Activated gamma-delta T cell treated with anti-CD3 and anti-CD28 coated beads, Interleukin-2, amount 50 U/mL, for 16 hours (primary cell): ENCODE results near the gene ATP13A2.
"Not testable (repeated sequence)": the region's sequence is repeated elsewhere in the genome, so short reads cannot be mapped to it uniquely, and the experiment has no call there.

ENCODE experiments used
- DNase-seq: peaks from one replicate; pipeline ENCODE4 v3.0.0-alpha.2; 2020; ENCODE audit warnings: low read depth

The ATP13A2 gene

GRCh38 chr1:16961297-16962133 lies 50.2 kb downstream of the ATP13A2 start:
- DNase-seq, result no peak

- peak; percentile 48 for DNase-seq
These were observed 51.0 kb downstream of the ATP13A2 start for GRCh38 chr1:16960560-16961296.

DNA sequence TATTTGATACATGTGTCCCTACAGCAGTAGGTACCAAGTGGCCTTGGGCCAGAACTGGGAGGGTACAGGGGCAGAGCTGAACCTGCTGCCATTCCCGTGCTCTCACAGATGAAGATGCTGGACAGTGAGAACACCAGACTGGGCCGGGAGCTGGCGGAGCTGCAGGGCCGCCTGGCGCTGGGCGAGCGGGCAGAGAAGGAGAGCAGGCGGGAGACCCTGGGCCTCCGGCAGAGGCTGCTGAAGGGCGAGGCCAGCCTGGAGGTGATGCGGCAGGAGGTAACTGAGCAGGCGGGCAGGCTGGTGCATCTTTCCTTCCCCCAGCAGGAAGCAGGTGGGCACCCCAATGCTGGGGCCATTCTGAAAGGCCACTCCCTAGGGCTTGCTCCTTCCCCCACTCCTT lies 53.3 kb downstream of the ATP13A2 start:
- DNase-seq, result no peak

- no peak for DNase-seq
These were observed 54.0 kb downstream of the ATP13A2 start for GRCh38 chr1:16957731-16958130.

GRCh38 chr1:16956775-16957174 lies 55.0 kb downstream of the ATP13A2 start:
- DNase-seq, result no peak

DNA sequence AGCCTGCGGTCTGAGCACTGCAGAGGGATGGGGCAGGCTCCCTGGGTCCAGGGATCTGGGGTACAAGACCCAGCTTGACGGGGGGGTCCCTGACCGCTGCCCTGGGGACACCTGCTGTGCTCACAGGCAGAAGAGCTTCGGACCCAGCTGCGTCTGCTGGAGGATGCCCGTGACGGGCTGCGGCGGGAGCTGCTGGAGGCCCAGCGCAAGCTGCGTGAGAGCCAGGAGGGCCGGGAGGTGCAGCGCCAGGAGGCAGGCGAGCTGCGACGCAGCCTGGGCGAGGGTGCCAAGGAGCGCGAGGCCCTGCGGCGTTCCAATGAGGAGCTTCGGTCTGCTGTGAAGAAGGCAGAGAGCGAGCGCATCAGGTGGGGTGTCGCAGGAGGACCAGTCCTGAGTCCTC lies 56.5 kb downstream of the ATP13A2 start:
- no peak for DNase-seq

DNA sequence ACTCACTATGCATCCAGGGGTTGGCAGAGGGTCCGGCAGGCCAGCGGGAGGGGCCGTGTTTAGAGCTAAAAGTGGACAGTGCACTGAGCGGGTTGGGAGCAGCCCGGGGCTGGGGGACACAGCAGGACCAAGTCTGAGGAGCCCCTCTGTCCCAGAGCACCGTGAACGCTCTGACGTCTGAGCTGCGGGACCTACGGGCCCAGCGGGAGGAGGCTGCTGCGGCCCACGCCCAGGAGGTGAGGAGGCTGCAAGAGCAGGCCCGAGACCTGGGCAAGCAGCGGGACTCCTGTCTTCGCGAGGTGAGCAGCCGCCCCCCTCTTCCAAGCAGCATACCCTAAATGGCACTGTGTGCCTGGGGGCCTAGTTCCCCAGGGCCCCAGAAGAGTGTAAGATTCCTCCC lies 57.1 kb downstream of the ATP13A2 start:
- DNase-seq, result no peak

DNA sequence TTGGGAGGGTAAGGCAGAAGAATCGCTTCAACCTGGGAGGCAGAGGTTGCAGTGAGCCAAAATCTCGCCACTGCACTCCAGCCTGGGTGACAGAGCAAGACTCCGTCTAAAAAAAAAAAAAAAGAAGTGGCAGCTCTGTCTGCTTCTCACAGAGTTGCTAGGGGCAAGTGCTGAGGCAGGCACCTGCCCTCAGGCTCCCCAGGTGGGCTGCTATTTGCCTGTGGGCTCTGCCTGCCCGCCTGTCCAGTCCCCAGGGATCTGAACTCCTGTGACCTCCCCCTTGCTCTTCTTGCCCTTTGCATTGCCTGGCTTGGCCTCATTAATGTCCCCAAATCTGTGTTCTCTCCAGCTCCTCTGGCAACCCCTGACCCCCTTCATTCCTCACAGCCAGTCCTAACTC lies 59.4 kb downstream of the ATP13A2 start:
- DNase-seq, result not testable (repeated sequence)

DNA sequence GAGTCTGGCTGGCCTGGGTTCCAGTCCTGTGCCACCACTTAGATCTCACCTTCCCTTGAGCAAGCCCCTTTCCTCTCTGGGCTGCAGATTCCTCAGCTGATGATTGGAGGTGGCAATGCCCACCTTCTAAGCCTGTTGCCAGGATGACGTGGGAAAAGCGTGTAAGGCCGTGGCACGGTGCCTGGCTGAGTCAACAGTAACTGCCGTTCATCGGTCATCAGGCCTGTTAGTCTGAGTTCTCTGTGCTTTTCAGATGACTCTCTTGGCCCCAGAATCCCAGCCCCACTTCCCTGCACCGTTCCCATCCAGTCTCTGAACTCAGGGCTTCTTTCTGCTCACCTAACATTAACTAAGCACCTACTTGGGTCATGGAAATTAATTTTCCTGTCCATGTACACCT lies 62.7 kb downstream of the ATP13A2 start:
- not testable (repeated sequence) for DNase-seq

DNA sequence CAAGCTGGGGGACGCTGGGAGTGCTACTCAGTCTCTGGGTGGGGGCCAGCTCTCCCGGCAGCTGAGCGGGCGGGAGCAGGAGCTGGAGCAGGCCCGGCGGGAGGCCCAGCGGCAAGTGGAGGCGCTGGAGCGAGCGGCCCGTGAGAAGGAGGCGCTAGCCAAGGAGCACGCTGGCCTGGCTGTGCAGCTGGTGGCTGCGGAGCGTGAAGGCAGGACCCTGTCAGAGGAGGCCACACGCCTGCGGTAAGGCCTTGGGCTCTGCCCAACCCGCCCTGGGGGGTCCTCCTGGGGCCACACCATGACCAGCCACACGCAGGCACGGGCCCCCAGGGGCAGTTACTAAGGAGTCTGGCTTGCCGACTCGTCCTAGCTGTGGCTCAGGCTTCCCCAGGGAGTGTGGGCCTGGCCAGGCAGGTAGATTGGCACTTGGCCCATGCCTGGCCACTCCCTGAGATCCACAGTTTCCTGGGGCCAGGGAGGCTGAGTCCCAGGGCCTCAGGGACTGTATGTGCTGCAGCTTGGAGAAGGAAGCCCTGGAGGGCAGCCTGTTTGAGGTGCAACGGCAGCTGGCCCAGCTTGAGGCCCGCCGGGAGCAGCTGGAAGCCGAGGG lies 63.3 kb downstream of the ATP13A2 start:
- DNase-seq, result not testable (repeated sequence)

GRCh38 chr1:16946646-16947045 lies 65.1 kb downstream of the ATP13A2 start:
- no peak for DNase-seq

DNA sequence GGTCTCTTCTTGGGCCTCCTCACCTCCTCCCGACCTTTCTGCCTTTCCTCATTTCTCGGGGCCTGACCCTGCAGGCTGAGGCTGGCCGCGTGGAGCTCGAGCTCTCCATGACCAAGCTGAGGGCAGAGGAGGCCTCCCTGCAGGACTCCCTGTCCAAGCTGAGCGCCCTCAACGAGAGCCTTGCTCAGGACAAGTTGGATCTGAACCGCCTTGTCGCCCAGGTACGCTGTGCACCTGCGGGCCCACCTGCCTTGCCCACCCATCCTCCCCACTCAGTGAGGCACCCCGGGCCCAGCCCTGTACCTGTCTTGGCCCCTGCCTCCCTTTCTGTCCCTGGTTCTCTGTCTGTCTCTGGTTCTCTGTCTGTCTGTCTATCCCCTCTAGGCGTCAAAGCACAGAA lies 65.5 kb downstream of the ATP13A2 start:
- not testable (repeated sequence) for DNase-seq

DNA sequence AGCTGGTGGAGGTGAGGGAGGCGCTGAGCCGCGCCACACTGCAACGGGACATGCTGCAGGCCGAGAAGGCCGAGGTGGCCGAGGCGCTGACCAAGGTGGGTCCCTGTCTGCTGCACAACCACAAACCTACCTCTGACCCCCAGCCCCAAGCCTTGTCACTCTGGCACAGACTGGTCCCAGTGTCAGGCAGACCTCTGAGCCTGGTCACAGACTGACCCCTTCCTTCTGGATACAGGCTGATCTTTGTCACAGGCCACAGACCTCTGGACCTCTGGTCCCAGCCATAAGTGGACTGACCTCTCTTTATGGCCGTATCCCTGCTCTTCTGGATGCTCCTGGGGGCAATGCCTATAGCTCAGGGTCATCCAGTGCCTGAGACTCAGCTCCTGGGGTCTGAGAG lies 66.2 kb downstream of the ATP13A2 start:
- DNase-seq, result not testable (repeated sequence)

DNA sequence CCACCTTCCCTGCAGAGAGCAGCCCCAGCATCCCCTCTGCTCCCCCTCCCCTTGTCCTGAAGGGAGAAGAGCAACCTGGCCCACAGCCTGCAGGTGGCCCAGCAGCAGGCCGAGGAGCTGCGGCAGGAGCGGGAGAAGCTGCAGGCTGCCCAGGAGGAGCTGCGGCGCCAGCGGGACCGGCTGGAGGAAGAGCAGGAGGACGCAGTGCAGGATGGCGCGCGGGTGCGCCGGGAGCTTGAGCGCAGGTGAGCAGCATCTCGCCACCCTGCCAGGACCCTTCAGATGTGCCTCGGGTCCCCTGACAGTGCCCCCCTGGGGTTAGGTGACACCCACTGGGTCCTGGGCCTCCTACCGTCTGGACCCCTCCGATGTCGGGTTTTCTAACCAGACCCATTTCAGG lies 67.7 kb downstream of the ATP13A2 start:
- DNase-seq, result no peak

DNA sequence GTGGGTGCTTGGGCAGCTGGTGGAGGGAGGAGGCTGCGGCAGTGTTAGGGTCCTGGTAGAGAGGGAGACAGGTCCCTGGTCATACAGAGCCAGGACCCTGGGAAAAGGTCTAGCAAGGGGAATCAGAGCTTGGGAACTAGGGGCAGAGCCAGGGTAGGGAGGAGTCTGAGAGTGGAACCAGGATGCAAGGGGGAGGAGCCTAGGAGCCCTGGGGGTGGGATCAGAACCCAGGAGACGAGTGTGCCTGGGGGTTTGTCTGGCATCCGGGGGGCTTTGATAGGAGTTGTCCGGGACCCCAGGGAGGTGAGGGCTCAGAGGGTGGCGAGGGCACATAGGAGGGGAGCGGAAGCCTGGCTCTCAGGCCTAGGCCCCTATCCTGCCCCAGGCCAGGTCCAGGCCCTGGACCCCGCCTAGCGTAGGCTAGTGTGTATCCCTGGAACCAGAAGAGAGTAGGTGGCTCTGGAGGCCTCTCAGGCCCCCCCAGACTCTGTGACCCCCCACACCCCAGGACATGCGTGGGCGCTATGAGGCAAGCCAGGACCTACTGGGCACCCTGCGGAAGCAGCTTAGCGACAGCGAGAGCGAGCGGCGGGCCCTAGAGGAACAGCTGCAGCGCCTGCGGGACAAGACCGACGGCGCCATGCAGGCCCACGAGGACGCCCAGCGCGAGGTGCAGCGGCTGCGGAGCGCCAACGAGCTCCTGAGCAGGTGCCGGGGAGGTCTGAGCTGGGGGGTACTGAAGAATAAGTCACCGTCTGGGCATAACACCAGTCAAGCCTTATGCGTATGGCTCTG lies 72.1 kb downstream of the ATP13A2 start:
- DNase-seq, result not testable (repeated sequence)

GRCh38 chr1:16938351-16939321 lies 73.1 kb downstream of the ATP13A2 start:
- DNase-seq, result no peak

DNA sequence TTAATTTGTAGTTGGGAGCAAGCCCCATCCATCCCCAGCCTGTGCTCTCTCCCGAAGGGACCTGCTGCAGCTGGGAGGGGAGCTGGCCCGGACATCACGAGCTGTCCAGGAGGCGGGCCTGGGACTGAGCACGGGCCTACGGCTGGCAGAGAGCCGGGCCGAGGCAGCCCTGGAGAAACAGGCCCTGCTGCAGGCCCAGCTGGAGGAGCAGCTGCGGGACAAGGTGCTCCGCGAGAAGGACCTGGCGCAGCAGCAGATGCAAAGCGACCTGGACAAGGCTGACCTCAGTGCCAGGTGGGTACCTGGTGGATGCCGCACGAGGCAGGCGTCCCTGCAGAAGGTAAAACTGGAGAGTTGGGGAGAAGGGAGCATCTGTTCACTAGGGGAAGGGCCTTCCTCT lies 75.1 kb downstream of the ATP13A2 start:
- not testable (repeated sequence) for DNase-seq
